Right lobe of liver (tissue), 4 donors: ENCODE results near the gene C7orf33.

Experiments used
- POLR2A ChIP-seq: fragments of 450-650 bp; IDR thresholded peaks from one replicate; pipeline ENCODE4 v1.6.1; 2017; ENCODE audit warnings: antibody characterized with exemption, mild to moderate bottlenecking
- TF ChIP-seq, protein P1 (sequence below), 4 donors: fragments of 200-600 bp in 3 of 4; fragments of 450-650 bp in 1 of 4; IDR thresholded peaks; one replicate each; pipeline versions ENCODE4 v1.5.1 to v1.8.0; 2016 to 2022; ENCODE audit warnings: antibody characterized with exemption in 4 of 4, mild to moderate bottlenecking in 2 of 4
- donor health status: DM: no; HTN: no; CAD: no.
- donor health status: DM: no; HTN: no; CAD: no.
- donor health status: DM: no; HTN: yes; CAD: no.

DNA sequence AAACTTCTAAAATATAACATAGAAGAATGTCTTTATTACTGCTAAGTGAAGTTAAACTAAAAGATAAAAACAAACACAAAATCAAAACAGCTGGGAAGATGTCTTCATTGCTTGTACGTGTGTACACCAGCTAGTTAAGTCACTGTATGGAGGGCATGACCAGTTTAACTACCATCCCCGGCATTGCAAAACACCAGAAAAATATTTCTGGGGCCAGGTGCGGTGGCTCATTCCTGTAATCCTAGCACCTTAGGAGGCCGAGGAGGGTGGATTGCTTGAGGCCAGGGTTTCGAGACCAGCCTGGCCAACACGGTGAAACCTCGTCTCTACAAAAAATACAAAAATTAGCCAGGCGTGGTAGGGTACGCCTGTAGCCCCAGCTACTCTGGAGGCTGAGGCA lies 19.2 kb upstream of the C7orf33 start:
- TF ChIP-seq, protein P1, sequence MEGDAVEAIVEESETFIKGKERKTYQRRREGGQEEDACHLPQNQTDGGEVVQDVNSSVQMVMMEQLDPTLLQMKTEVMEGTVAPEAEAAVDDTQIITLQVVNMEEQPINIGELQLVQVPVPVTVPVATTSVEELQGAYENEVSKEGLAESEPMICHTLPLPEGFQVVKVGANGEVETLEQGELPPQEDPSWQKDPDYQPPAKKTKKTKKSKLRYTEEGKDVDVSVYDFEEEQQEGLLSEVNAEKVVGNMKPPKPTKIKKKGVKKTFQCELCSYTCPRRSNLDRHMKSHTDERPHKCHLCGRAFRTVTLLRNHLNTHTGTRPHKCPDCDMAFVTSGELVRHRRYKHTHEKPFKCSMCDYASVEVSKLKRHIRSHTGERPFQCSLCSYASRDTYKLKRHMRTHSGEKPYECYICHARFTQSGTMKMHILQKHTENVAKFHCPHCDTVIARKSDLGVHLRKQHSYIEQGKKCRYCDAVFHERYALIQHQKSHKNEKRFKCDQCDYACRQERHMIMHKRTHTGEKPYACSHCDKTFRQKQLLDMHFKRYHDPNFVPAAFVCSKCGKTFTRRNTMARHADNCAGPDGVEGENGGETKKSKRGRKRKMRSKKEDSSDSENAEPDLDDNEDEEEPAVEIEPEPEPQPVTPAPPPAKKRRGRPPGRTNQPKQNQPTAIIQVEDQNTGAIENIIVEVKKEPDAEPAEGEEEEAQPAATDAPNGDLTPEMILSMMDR (IDR thresholded peaks at IDR 0.05), result no peak
- TF ChIP-seq POLR2A, result no peak
